ENCODE data around the gene GALNT8. TPM values are rescaled to one million over a fixed set of nuclear protein-coding genes. Genes with fewer than 3 reads are reported as not detected.

The GALNT8 gene
- total RNA-seq, 1 experiment from 2014 or later = 5.4 TPM

- Histone ChIP-seq H2AK5ac (ENCODE audit: insufficient read length, low read length) (no peak overlapping the region), H4K20me1 (ENCODE audit: control insufficient read depth, insufficient read depth, insufficient read length) (no peaks in the 10 kb centered on the region), H3K4me2 (ENCODE audit: insufficient read depth, insufficient read length, low read length) (no peak overlapping the region), H3K23me2 (ENCODE audit: insufficient read length, low read depth, low read length, poor library complexity, severe bottlenecking) (no peaks in the 10 kb centered on the region), H2BK15ac (ENCODE audit: low read depth, low read length) (no peak overlapping the region), H3K27ac (ENCODE audit: insufficient read length, low read depth, low read length) (no peak overlapping the region), H2BK120ac (ENCODE audit: low read depth, low read length, poor library complexity, severe bottlenecking) (no peak overlapping the region), H3K18ac (ENCODE audit: insufficient read length, low read depth, low read length) (no peak overlapping the region), H2BK20ac (ENCODE audit: low read depth, low read length, poor library complexity, severe bottlenecking) (no peak overlapping the region), H3K79me2 (ENCODE audit: insufficient read depth, low read length) (no peaks in the 10 kb centered on the region), H3K14ac (ENCODE audit: insufficient read depth, low read length) (no peak overlapping the region), H3K56ac (ENCODE audit: insufficient read length, low read depth, low read length) (no peak overlapping the region), H3K27me3 (ENCODE audit: insufficient read depth, low read length) (no peaks in the 10 kb centered on the region), H3K4ac (ENCODE audit: low read depth, low read length) (no peak overlapping the region), H3T11ph (ENCODE audit: low read length) (no peak overlapping the region), H3K23ac (ENCODE audit: insufficient read length, low read depth, low read length) (no peak overlapping the region), H3K9me3 (ENCODE audit: control insufficient read depth, low read depth, low read length) (no peaks in the 10 kb centered on the region), H4K5ac (ENCODE audit: insufficient read length, low read depth, low read length) (no peak overlapping the region), H2BK12ac (ENCODE audit: insufficient read length, low read depth, low read length) (no peak overlapping the region), H2AFZ (ENCODE audit: low read length) (no peak overlapping the region), H4K91ac (ENCODE audit: insufficient read length, low read depth, low read length) (no peak overlapping the region), H3K79me1 (ENCODE audit: insufficient read depth, low read depth, low read length, poor library complexity, severe bottlenecking) (no peaks in the 10 kb centered on the region), H2BK5ac (ENCODE audit: insufficient read length, low read length) (no peak overlapping the region), H3K4me1 (ENCODE audit: insufficient read depth, low read length) (no peaks in the 10 kb centered on the region), H4K8ac (replicated peaks; ENCODE audit: insufficient read length, low read depth, low read length) (no peak overlapping the region), H3K9ac (ENCODE audit: extremely low read depth, insufficient read length, low read length) (no peak overlapping the region)
- no peak overlapping the region for H3K4me3 Mint-ChIP-seq
- H3K36me3 Mint-ChIP-seq (ENCODE audit: insufficient read depth in 1 of 3, low read depth in 3 of 3) = peaks cover 0 to 7% (median 4%) of the 10 kb centered on the region in 3 experiments; a peak in 3 of 7 replicates
- no CpG with 5 or more reads among the region's 7 CpGs for WGBS (ENCODE audit: extremely low coverage, insufficient read length, low lambda C conversion rate)
- peaks cover 9 to 12% of the 10 kb centered on the region in 2 experiments for H3K4me1 Mint-ChIP-seq
- DNase-seq = no peak
- H3K9me3 Mint-ChIP-seq = no peaks in the 10 kb centered on the region
- TF ChIP-seq CTCF (conservative IDR thresholded peaks at IDR 0.05) = no peak
- no peak overlapping the region; a peak in 1 of 7 replicates for H3K27ac Mint-ChIP-seq
- no peaks in the 10 kb centered on the region for H3K27me3 Mint-ChIP-seq (ENCODE audit: low read depth)
These were observed 42.6 kb downstream of the GALNT8 start for GRCh38 chr12:4762773-4763172.

Measured in H9 (cell line).